ENCODE results near the gene CATSPER1. TPM values are rescaled to one million over a fixed set of nuclear protein-coding genes. Genes with fewer than 3 reads are reported as not detected.

The CATSPER1 gene
- total RNA-seq = not detected

GRCh38 chr11:66026017-66026529 lies at the start of gene CATSPER1:
Gene CATSPER1, minus strand, starts transcription at chr11:66026479. Its CDS starts 100 bp downstream, at chr11:66026379.
- no peak for DNase-seq (ENCODE audit: low spot score)

GRCh38 chr11:66075273-66075672 lies 49.0 kb upstream of the CATSPER1 start:
- DNase-seq (ENCODE audit: low spot score) (no peak), ATAC-seq (no peak)

More at GRCh38 chr11:66026017-66026529, at the start of gene CATSPER1:
- no peak for ATAC-seq

GRCh38 chr11:66073669-66074068 lies 47.4 kb upstream of the CATSPER1 start:
- no peak for ATAC-seq
- no peak for DNase-seq (ENCODE audit: low spot score)

GRCh38 chr11:66072518-66072917 lies 46.2 kb upstream of the CATSPER1 start:
- no peak for ATAC-seq
- DNase-seq (ENCODE audit: low spot score) = no peak

- ATAC-seq (no peak), DNase-seq (ENCODE audit: low spot score) (no peak)
Observed at GRCh38 chr11:66072081-66072480, 45.8 kb upstream of the CATSPER1 start.

- ATAC-seq (no peak), DNase-seq (ENCODE audit: low spot score) (no peak)
Observed at GRCh38 chr11:66071381-66071801, 45.1 kb upstream of the CATSPER1 start.

- DNase-seq (ENCODE audit: low spot score) (peak; percentile 60), ATAC-seq (peak; percentile 2)
Observed at GRCh38 chr11:66070604-66071380, 44.5 kb upstream of the CATSPER1 start.

- peak; percentile 77 for ATAC-seq
- peak; percentile 81 for DNase-seq (ENCODE audit: low spot score)
Observed at GRCh38 chr11:66069715-66070603, 43.7 kb upstream of the CATSPER1 start, which contains the start of gene PACS1. Gene PACS1, plus strand, starts transcription at chr11:66070272. Its CDS starts 215 bp downstream, at chr11:66070487.

- ATAC-seq (peak; percentile 42), DNase-seq (ENCODE audit: low spot score) (peak; percentile 60)
Observed at GRCh38 chr11:66068923-66069714, 42.8 kb upstream of the CATSPER1 start.

- peak; percentile 69 for DNase-seq (ENCODE audit: low spot score)
- ATAC-seq = peak; percentile 51
Observed at GRCh38 chr11:66068154-66068821, 42.0 kb upstream of the CATSPER1 start.

GRCh38 chr11:66067640-66068039 lies 41.4 kb upstream of the CATSPER1 start:
- ATAC-seq = no peak
- DNase-seq (ENCODE audit: low spot score) = no peak

GRCh38 chr11:66066751-66067150 lies 40.5 kb upstream of the CATSPER1 start:
- ATAC-seq (no peak), DNase-seq (ENCODE audit: low spot score) (no peak)

GRCh38 chr11:66064571-66064970 lies 38.3 kb upstream of the CATSPER1 start:
- DNase-seq (ENCODE audit: low spot score) (no peak), ATAC-seq (no peak)

- DNase-seq (ENCODE audit: low spot score) = no peak
- ATAC-seq = no peak
Observed at GRCh38 chr11:66063900-66064299, 37.6 kb upstream of the CATSPER1 start.

GRCh38 chr11:66062408-66062807 lies 36.1 kb upstream of the CATSPER1 start:
- ATAC-seq = no peak
- DNase-seq (ENCODE audit: low spot score) = no peak

- no peak for ATAC-seq
- no peak for DNase-seq (ENCODE audit: low spot score)
Observed at GRCh38 chr11:66061268-66061667, 35.0 kb upstream of the CATSPER1 start.

- ATAC-seq (no peak), DNase-seq (ENCODE audit: low spot score) (no peak)
Observed at GRCh38 chr11:66059966-66060680, 33.8 kb upstream of the CATSPER1 start.

- ATAC-seq = no peak
- no peak for DNase-seq (ENCODE audit: low spot score)
Observed at GRCh38 chr11:66056501-66056900, 30.2 kb upstream of the CATSPER1 start.

GRCh38 chr11:66055021-66055420 lies 28.7 kb upstream of the CATSPER1 start:
- no peak for DNase-seq (ENCODE audit: low spot score)

GRCh38 chr11:66052664-66052982 lies 26.3 kb upstream of the CATSPER1 start:
- ATAC-seq (no peak), DNase-seq (ENCODE audit: low spot score) (no peak)

More at GRCh38 chr11:66055021-66055420, 28.7 kb upstream of the CATSPER1 start:
- no peak for ATAC-seq
